ENCODE data around the gene MYG1.
"Not testable (repeated sequence)": the region's sequence is repeated elsewhere in the genome, so short reads cannot be mapped to it uniquely, and the experiment has no call there.

The MYG1 gene

GRCh38 chr12:53279888-53280498, 19.5 kb upstream of the MYG1 start:
- DNase-seq (ENCODE audit: extremely low spot score, insufficient read length, low read depth) (no peak), FAIRE-seq (no peak)

DNA sequence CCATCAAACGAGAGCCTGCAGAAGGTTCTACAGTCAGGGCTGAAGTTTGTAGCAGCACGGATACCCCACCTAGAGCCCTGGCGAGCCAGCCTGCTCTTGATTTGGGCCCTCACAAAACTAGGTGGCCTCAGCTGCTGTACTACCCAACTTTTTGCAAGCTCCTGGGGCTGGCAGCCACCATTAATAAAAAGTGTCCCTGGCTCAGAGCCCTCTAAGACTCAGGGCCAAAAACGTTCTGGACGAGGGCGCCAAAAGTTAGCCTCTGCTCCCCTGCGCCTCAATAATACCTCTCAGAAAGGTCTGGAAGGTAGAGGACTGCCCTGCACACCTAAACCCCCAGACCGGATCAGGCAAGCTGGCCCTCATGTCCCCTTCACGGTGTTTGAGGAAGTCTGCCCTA, 13.0 kb upstream of the MYG1 start:
- DNase-seq (ENCODE audit: extremely low spot score, insufficient read length, low read depth) (no peak), FAIRE-seq (no peak)

GRCh38 chr12:53287741-53288216, 11.7 kb upstream of the MYG1 start:
- FAIRE-seq (peak; percentile 86), DNase-seq (ENCODE audit: extremely low spot score, insufficient read length, low read depth) (peak; percentile 46)

- no peak for DNase-seq (ENCODE audit: extremely low spot score, insufficient read length, low read depth)
- no peak for FAIRE-seq
Observed at GRCh38 chr12:53288322-53288721, 11.2 kb upstream of the MYG1 start.

- DNase-seq (ENCODE audit: extremely low spot score, insufficient read length, low read depth) (no peak), FAIRE-seq (no peak)
Observed at GRCh38 chr12:53289891-53290290, 9.6 kb upstream of the MYG1 start.

GRCh38 chr12:53290661-53291060, 8.8 kb upstream of the MYG1 start:
- FAIRE-seq (no peak), DNase-seq (ENCODE audit: extremely low spot score, insufficient read length, low read depth) (no peak)

DNA sequence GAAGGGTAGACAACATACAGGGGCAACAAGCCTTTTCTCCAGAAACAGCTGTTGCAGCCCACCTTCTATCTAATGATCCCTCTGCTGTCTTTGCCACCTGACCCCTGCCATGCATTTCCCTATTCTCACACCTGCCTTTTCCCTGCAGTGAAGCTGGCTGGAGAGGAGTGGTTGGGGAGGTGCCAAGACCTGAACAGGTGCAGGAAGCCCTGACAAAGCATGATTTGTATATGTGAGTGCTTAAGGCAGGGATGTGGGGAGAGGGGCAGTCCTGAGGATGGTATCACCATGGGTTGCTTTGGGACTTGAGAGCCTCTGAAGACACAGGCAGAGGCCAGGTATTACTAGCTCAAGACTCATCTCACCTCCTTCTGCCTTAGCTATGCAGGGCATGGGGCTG, 7.1 kb upstream of the MYG1 start:
- FAIRE-seq (no peak), DNase-seq (ENCODE audit: extremely low spot score, insufficient read length, low read depth) (no peak)

DNA sequence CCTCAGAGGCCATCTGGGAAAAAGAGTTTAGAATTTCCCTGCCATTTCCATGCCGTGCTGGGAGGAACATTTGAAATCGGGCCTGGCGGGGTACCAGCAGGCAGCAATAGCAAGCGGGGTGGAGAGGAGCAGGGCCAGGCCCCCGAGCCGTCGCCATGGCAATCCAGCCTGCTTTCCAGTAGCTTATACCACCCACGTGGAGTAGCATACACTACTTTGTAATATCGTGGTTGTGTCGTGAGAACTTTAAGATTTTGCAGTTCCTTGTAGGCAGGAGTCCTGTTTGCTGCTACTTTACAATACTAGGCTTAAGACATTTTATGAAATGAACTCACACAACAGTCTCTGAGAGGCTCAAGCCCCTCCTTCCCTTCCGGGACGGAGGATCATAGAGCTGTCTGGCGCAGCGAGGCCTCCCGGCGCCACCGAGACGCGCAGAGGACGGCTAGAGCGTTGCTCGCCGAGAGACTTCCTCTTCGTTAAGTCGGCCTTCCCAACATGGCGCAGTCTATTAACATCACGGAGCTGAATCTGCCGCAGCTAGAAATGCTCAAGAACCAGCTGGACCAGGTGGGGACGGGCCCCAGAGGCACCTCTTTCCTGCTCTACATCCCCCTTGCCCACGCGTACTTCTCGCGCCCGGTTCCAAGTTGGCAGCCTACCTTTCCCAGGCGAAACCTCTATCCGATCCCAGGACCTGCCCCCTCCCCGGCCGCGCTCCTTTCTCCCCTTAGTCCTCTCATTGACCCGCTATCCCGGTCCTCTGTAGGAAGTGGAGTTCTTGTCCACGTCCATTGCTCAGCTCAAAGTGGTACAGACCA, 4.2 kb upstream of the MYG1 start, which contains the start of gene PFDN5:
Gene PFDN5, plus strand, starts transcription at position 473 of the 821 bp plus-strand sequence. Its CDS starts 26 bp downstream, at position 499.
- FAIRE-seq = peak; percentile 95
- DNase-seq (ENCODE audit: extremely low spot score, insufficient read length, low read depth) = peak; percentile 75

GRCh38 chr12:53295891-53296219, 3.6 kb upstream of the MYG1 start:
- FAIRE-seq (no peak), DNase-seq (ENCODE audit: extremely low spot score, insufficient read length, low read depth) (no peak)

DNA sequence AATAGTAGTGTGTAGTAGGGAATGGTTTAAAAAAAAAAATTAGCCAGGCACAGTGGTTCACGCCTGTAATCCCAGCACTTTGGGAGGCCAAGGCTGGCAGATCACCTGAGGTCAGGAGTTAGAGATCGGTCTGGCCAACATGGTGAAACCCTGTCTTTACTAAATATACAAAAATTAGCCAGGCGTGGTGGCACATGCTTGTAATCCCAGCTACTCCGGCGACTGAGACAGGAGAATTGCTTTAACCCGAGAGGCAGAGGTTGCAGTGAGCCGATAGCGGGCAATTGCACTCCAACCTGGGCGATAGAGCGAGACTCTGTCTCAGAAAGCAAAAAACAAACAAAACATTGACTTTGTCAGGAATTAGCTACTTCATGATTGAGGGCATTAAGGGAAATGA, 2.4 kb upstream of the MYG1 start:
- not testable (repeated sequence) for DNase-seq (ENCODE audit: extremely low spot score, insufficient read length, low read depth); FAIRE-seq

- DNase-seq (ENCODE audit: extremely low spot score, insufficient read length, low read depth) (no peak), FAIRE-seq (no peak)
Observed at GRCh38 chr12:53298164-53298563, 1.3 kb upstream of the MYG1 start.

DNA sequence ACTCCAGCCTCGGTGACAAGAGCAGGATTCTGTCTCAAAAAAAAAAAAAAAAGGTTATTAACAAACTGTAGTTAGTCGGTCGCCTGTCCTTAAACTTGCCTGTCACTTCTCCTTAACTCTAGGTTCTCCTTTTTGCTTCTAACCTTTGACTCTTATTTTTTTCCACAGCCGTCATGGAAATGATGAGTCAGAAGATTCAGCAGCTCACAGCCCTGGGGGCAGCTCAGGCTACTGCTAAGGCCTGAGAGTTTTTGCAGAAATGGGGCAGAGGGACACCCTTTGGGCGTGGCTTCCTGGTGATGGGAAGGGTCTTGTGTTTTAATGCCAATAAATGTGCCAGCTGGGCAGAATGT, 418 bp upstream of the MYG1 start:
- no peak for DNase-seq (ENCODE audit: extremely low spot score, insufficient read length, low read depth)

DNA sequence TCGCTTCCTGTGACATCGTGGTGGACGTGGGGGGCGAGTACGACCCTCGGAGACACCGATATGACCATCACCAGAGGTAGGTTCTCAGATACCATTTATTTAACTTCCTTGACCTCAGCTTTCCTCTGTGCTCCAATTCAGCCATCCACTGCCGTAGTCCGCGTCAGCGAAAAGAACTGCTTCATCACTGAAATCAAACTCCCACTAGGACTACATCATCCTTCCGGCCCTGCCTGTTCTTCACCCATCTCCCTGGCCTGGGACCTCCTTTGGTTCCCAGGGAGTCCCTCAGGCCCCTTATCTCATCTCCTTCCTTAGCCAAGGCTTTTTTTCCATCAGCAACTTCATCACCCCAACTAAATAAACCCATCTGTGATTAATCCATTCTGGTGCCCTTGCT, 692 bp downstream of the MYG1 start:
- FAIRE-seq (no peak), DNase-seq (ENCODE audit: extremely low spot score, insufficient read length, low read depth) (no peak)

More for the DNA sequence above, 418 bp upstream of the MYG1 start:
- FAIRE-seq = no peak

GRCh38 chr12:53302903-53303302, 3.4 kb downstream of the MYG1 start:
- DNase-seq (ENCODE audit: extremely low spot score, insufficient read length, low read depth) = no peak
- no peak for FAIRE-seq

GRCh38 chr12:53306826-53307225, 7.3 kb downstream of the MYG1 start:
- FAIRE-seq (no peak), DNase-seq (ENCODE audit: extremely low spot score, insufficient read length, low read depth) (no peak)

DNA sequence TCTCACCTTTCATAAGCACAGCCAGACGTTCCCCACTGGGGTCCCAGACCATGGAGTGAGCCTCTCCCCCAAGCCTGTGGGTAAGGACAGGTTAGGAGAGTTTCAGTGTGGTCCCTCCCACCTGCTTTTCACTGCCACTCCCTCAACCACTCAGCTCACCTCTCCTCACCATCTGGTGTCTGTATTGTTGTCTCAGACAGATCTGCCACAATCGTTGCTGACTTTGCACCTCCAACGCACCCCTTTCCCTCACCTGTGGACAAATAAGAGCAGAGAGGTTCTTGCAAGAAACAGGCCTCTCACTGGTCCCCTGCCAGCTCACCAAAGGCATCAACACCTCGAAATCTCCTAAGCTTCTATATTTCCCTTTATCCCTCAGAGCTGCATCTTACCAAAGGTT, 8.8 kb downstream of the MYG1 start:
- FAIRE-seq = no peak
- DNase-seq (ENCODE audit: extremely low spot score, insufficient read length, low read depth) = no peak

GRCh38 chr12:53313996-53314395, 14.5 kb downstream of the MYG1 start:
- DNase-seq (ENCODE audit: extremely low spot score, insufficient read length, low read depth) (no peak), FAIRE-seq (no peak)

DNA sequence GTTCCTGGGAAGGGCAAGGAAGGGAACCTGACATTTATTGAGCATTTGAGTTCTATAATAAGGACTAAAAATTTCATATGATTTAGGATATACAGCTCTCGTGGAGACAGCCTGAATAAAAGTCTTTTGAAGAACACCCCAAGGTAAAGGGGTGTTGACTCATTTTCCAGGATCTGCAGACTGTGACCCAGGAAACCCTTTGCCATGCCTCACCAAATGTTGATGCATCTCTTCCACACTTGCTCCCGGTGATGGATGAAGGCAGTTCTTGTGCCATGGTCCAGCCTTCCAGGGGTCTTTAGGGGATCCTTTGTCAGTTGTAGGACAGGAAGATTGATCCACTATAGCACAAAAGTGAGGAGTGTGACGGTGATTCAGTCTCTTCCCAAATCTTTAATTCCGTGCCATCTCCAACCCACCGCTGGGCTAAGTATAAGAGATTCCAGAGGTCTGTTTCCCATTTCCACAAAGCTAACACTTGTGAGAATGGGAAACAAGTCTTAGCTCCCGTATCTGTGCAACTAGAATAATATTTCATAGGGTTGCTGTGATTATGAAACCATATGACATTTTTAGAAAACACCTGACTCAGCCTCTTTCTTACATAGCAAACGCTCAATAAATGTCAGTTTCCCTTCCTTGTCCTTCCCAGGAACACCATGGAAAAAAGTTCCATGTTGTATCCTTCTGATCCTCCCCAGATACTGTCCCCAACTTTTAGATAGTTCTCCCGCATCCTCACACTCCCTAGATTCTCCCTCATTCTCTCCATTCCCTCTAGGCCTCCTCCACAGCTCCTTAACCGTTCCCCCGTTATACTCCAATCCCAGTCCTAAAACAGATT, 21.1 kb downstream of the MYG1 start:
- DNase-seq (ENCODE audit: extremely low spot score, insufficient read length, low read depth) (no peak), FAIRE-seq (no peak)

GRCh38 chr12:53324113-53324778, 24.8 kb downstream of the MYG1 start:
- DNase-seq (ENCODE audit: extremely low spot score, insufficient read length, low read depth) (peak; percentile 40), FAIRE-seq (peak; percentile 84)

- FAIRE-seq = no peak
- DNase-seq (ENCODE audit: extremely low spot score, insufficient read length, low read depth) = peak; percentile 85
Observed at GRCh38 chr12:53324779-53325510, 25.4 kb downstream of the MYG1 start.
